ENCODE results near the gene SPRED2.

DNA sequence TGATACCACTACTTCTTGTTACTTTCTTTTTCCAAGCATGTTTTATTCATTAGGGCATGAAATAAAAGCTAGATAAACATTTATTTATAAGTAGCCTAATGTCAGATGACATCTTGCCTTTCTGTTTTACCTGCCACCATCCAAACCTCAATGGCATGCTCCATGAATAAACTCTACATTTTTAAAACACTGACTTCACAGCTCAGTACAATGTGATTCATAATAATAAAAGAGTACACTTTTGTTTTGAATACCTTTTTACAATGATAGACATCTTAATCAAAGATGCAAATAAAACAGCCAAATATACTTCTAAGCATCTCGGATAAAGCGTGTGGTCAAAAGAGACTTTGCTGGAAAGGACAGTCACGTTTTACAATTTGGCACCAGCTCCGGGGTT is 88.2 kb downstream of the SPRED2 start:
- TF ChIP-seq, protein P1, sequence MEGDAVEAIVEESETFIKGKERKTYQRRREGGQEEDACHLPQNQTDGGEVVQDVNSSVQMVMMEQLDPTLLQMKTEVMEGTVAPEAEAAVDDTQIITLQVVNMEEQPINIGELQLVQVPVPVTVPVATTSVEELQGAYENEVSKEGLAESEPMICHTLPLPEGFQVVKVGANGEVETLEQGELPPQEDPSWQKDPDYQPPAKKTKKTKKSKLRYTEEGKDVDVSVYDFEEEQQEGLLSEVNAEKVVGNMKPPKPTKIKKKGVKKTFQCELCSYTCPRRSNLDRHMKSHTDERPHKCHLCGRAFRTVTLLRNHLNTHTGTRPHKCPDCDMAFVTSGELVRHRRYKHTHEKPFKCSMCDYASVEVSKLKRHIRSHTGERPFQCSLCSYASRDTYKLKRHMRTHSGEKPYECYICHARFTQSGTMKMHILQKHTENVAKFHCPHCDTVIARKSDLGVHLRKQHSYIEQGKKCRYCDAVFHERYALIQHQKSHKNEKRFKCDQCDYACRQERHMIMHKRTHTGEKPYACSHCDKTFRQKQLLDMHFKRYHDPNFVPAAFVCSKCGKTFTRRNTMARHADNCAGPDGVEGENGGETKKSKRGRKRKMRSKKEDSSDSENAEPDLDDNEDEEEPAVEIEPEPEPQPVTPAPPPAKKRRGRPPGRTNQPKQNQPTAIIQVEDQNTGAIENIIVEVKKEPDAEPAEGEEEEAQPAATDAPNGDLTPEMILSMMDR (IDR thresholded peaks at IDR 0.05; ENCODE audit: low read depth, low read length, missing input control) = no peak
- no peak for TF ChIP-seq REST (IDR thresholded peaks at IDR 0.05)
- no peak for TF ChIP-seq ZBTB33 (IDR thresholded peaks at IDR 0.05)
- no peak for TF ChIP-seq YY1 (IDR thresholded peaks at IDR 0.05)
- TF ChIP-seq EGR1 (IDR thresholded peaks at IDR 0.05; ENCODE audit: low read depth in 2 of 2) = no peak
- no peak for TF ChIP-seq FOXA1 (IDR thresholded peaks at IDR 0.05)
- no peak for TF ChIP-seq TAF1 (conservative IDR thresholded peaks at IDR 0.05)
- TF ChIP-seq GABPA (IDR thresholded peaks at IDR 0.05 in 1 of 2, conservative IDR thresholded peaks at IDR 0.05 in 1 of 2) = no peak
- TF ChIP-seq JUND (IDR thresholded peaks at IDR 0.05) = no peak
- TF ChIP-seq NR2F2 (IDR thresholded peaks at IDR 0.05) = no peak
- TF ChIP-seq MAX (IDR thresholded peaks at IDR 0.05) = no peak
- TF ChIP-seq, protein P2, sequence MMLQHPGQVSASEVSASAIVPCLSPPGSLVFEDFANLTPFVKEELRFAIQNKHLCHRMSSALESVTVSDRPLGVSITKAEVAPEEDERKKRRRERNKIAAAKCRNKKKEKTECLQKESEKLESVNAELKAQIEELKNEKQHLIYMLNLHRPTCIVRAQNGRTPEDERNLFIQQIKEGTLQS (IDR thresholded peaks at IDR 0.05) = no peak
